K562 (cell line): ENCODE measurements around the gene S1PR1. TPM values are rescaled to one million over a fixed set of nuclear protein-coding genes. Genes with fewer than 3 reads are reported as not detected.

Experiments
- polyA plus RNA-seq, 8 experiments: library from polyadenylated mRNA; depleted of rRNA in 4 of 8; stranded (reverse) in 5 of 8; unstranded in 3 of 8; fragments of >200 nt; fragmentation: Nextera tagmentation in 2 of 8; fragmentation: Illumina TruSeq in 1 of 8; extraction: Ambion mirVana in 2 of 8; extraction: Trizol in 1 of 8; gene quantifications; 2 replicates each; pipeline versions ENCODE4 v1.2.1 to v1.2.3, GENCODE V29; 2011 to 2014; ENCODE audit warnings: inconsistent platforms in 1 of 8, missing spikeins in 1 of 8
- total RNA-seq, 7 experiments: library from RNA; depleted of rRNA in 6 of 7; stranded (reverse); fragments of >200 nt in 6 of 7; fragmentation: Illumina TruSeq in 2 of 7; extraction: Trizol in 2 of 7; gene quantifications; 2 replicates each; pipeline versions ENCODE4 v1.2.1 to v1.2.3, GENCODE V29; 2011 to 2021; ENCODE audit warnings: low replicate concordance in 1 of 7
- TF ChIP-seq, protein P1 (sequence below), 2 experiments: fragments of 450-650 bp in 1 of 2; sonication (generic) in 1 of 2; formaldehyde crosslinking in 1 of 2; IDR thresholded peaks; 2 replicates each; pipeline versions ENCODE4 v1.7.1 to v1.9.0; 2016 to 2022; ENCODE audit warnings: inconsistent platforms in 1 of 2, mild to moderate bottlenecking in 1 of 2, missing genetic modification reagents in 1 of 2

S1PR1 gene
- total and polyA plus RNA-seq, 9 of the 15 experiments (the other 6 are each of a cell fraction or from before 2014, with no cell fraction given): 0.22 to 1.2 (median 0.43) TPM

DNA sequence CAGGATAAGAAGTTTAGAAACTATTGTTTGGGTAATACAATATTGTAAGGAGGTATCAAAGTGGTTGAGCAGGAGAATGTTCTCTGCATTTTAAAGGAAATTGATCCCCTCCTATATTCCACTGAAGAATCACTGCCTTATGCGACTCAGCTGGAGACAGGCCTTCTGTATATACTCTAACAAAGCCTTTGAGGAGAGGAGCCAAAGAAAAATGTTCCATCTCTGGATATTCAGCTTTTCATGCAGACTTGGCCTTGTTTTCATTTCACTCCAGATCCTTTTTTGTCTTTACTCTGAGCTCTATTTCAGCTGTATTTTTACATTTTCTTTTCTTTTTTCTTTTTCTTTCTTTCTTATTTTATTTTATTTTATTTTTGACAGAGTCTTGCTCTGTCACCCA, 42.1 kb upstream of the S1PR1 start (continued):
- TF ChIP-seq, protein P1, sequence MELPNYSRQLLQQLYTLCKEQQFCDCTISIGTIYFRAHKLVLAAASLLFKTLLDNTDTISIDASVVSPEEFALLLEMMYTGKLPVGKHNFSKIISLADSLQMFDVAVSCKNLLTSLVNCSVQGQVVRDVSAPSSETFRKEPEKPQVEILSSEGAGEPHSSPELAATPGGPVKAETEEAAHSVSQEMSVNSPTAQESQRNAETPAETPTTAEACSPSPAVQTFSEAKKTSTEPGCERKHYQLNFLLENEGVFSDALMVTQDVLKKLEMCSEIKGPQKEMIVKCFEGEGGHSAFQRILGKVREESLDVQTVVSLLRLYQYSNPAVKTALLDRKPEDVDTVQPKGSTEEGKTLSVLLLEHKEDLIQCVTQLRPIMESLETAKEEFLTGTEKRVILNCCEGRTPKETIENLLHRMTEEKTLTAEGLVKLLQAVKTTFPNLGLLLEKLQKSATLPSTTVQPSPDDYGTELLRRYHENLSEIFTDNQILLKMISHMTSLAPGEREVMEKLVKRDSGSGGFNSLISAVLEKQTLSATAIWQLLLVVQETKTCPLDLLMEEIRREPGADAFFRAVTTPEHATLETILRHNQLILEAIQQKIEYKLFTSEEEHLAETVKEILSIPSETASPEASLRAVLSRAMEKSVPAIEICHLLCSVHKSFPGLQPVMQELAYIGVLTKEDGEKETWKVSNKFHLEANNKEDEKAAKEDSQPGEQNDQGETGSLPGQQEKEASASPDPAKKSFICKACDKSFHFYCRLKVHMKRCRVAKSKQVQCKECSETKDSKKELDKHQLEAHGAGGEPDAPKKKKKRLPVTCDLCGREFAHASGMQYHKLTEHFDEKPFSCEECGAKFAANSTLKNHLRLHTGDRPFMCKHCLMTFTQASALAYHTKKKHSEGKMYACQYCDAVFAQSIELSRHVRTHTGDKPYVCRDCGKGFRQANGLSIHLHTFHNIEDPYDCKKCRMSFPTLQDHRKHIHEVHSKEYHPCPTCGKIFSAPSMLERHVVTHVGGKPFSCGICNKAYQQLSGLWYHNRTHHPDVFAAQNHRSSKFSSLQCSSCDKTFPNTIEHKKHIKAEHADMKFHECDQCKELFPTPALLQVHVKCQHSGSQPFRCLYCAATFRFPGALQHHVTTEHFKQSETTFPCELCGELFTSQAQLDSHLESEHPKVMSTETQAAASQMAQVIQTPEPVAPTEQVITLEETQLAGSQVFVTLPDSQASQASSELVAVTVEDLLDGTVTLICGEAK (IDR thresholded peaks at IDR 0.05): no peak
- TF ChIP-seq, protein P1 (CRISPR knock-in tag; IDR thresholded peaks at IDR 0.05): no peak
